Activated naive CD8-positive, alpha-beta T cell treated with anti-CD3 and anti-CD28 coated beads, Interleukin-2, amount 50 U/mL, for 24 hours (primary cell): Measurements from ENCODE around the gene CPA1.

Experiments used
- ATAC-seq: fragments of 150-1000 bp; cut with Tn5 transposase; one replicate; pipeline ENCODE4 v1.10.0; 2021
- DNase-seq: peaks from one replicate; pipeline ENCODE4 v3.0.0; 2021
- H3K27ac Mint-ChIP-seq: one replicate; pipeline ENCODE4 v1.8.0; 2021; ENCODE audit warnings: mild to moderate bottlenecking, mixed read lengths
- H3K27me3 Mint-ChIP-seq: one replicate; pipeline ENCODE4 v1.8.0; 2021; ENCODE audit warnings: mixed read lengths
- H3K36me3 Mint-ChIP-seq: one replicate; pipeline ENCODE4 v1.8.0; 2021; ENCODE audit warnings: low read depth, mixed read lengths
- H3K4me1 Mint-ChIP-seq: one replicate; pipeline ENCODE4 v1.8.0; 2021; ENCODE audit warnings: mixed read lengths
- H3K4me3 Mint-ChIP-seq: one replicate; pipeline ENCODE4 v1.8.0; 2021; ENCODE audit warnings: mild to moderate bottlenecking, moderate library complexity, mixed read lengths
- H3K9me3 Mint-ChIP-seq: one replicate; pipeline ENCODE4 v1.8.0; 2021; ENCODE audit warnings: mixed read lengths

The CPA1 gene

GRCh38 chr7:130379921-130380860 lies at the start of gene CPA1:
CPA1 (plus strand) TSS chr7:130380494; CDS start chr7:130380521, 27 bp downstream.
- Mint-ChIP-seq H3K27me3 (no peaks in the 10 kb centered on the region), H3K9me3 (peaks cover 12% of the 10 kb centered on the region), H3K27ac (no peak within 1 kb of the TSS), H3K36me3 (peaks cover 2% of the 10 kb centered on the region), H3K4me1 (no peaks in the 10 kb centered on the region), H3K4me3 (no peak within 1 kb of the TSS)
- no peak for ATAC-seq
- no peak for DNase-seq

GRCh38 chr7:130332259-130333053 lies 47.8 kb upstream of the CPA1 start:
- no peak overlapping the region for H3K27ac Mint-ChIP-seq
- DNase-seq (no peak), ATAC-seq (no peak)
- no peaks in the 10 kb centered on the region for H3K9me3 Mint-ChIP-seq
- no peaks in the 10 kb centered on the region for H3K27me3 Mint-ChIP-seq
- no peak overlapping the region for H3K4me3 Mint-ChIP-seq
- H3K4me1 Mint-ChIP-seq: no peaks in the 10 kb centered on the region
- no peaks in the 10 kb centered on the region for H3K36me3 Mint-ChIP-seq

GRCh38 chr7:130333832-130334231 lies 46.5 kb upstream of the CPA1 start:
- DNase-seq (no peak), ATAC-seq (no peak)
- H3K4me1 Mint-ChIP-seq: no peaks in the 10 kb centered on the region
- H3K9me3 Mint-ChIP-seq: no peaks in the 10 kb centered on the region
- H3K36me3 Mint-ChIP-seq: no peaks in the 10 kb centered on the region
- H3K27me3 Mint-ChIP-seq: no peaks in the 10 kb centered on the region
- H3K27ac Mint-ChIP-seq: no peak overlapping the region
- H3K4me3 Mint-ChIP-seq: no peak overlapping the region

DNA sequence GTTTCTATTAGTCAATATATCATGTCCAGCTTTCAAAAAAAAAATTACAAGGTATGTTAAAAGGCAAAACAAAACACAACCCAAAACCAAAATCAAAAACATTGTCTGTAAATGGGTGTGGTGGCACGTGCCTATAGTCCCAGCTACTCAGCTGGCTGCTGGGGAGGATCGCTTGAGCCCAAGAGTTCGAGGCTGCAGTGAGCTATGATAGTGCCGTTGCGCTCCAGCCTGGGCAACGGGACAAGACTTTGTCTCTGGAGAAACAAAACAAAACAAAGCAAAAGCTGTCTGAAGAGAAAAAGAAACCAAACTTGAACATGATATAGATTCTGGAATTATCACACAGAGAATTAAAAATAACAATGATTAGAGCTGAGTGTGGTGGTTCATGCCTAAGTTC lies 46.0 kb upstream of the CPA1 start:
- Mint-ChIP-seq H3K27ac (no peak overlapping the region), H3K9me3 (no peaks in the 10 kb centered on the region), H3K4me1 (no peaks in the 10 kb centered on the region), H3K36me3 (no peaks in the 10 kb centered on the region), H3K27me3 (no peaks in the 10 kb centered on the region), H3K4me3 (no peak overlapping the region)
- DNase-seq: no peak
- ATAC-seq: no peak

GRCh38 chr7:130337410-130337971 lies 42.8 kb upstream of the CPA1 start:
- no peak for DNase-seq
- Mint-ChIP-seq H3K27ac (no peak overlapping the region), H3K9me3 (no peaks in the 10 kb centered on the region), H3K36me3 (no peaks in the 10 kb centered on the region), H3K4me3 (no peak overlapping the region), H3K27me3 (no peaks in the 10 kb centered on the region), H3K4me1 (no peaks in the 10 kb centered on the region)
- no peak for ATAC-seq

- H3K27me3 Mint-ChIP-seq: no peaks in the 10 kb centered on the region
- H3K9me3 Mint-ChIP-seq: no peaks in the 10 kb centered on the region
- no peak for ATAC-seq
- no peak overlapping the region for H3K27ac Mint-ChIP-seq
- no peak overlapping the region for H3K4me3 Mint-ChIP-seq
- DNase-seq: no peak
- H3K36me3 Mint-ChIP-seq: no peaks in the 10 kb centered on the region
- no peaks in the 10 kb centered on the region for H3K4me1 Mint-ChIP-seq
Measured at GRCh38 chr7:130338233-130338632, 42.1 kb upstream of the CPA1 start.

- Mint-ChIP-seq H3K9me3 (no peaks in the 10 kb centered on the region), H3K27me3 (no peaks in the 10 kb centered on the region), H3K27ac (no peak overlapping the region), H3K4me1 (no peaks in the 10 kb centered on the region), H3K4me3 (no peak overlapping the region), H3K36me3 (no peaks in the 10 kb centered on the region)
- DNase-seq (no peak), ATAC-seq (no peak)
Measured at GRCh38 chr7:130341882-130342281, 38.4 kb upstream of the CPA1 start.

GRCh38 chr7:130342701-130343380 lies 37.5 kb upstream of the CPA1 start:
- DNase-seq (no peak), ATAC-seq (no peak)
- no peak overlapping the region for H3K27ac Mint-ChIP-seq
- no peaks in the 10 kb centered on the region for H3K4me1 Mint-ChIP-seq
- H3K9me3 Mint-ChIP-seq: no peaks in the 10 kb centered on the region
- no peak overlapping the region for H3K4me3 Mint-ChIP-seq
- no peaks in the 10 kb centered on the region for H3K36me3 Mint-ChIP-seq
- no peaks in the 10 kb centered on the region for H3K27me3 Mint-ChIP-seq

GRCh38 chr7:130344271-130344866 lies 35.9 kb upstream of the CPA1 start, which contains the start of gene CPA5:
CPA5 (plus strand) TSS chr7:130344816; CDS start chr7:130346486, 1,670 bp downstream.
- Mint-ChIP-seq H3K9me3 (no peaks in the 10 kb centered on the region), H3K36me3 (no peaks in the 10 kb centered on the region), H3K27me3 (no peaks in the 10 kb centered on the region), H3K4me3 (no peak within 1 kb of the TSS), H3K4me1 (no peaks in the 10 kb centered on the region), H3K27ac (no peak within 1 kb of the TSS)
- ATAC-seq (no peak), DNase-seq (no peak)

GRCh38 chr7:130345136-130345535 lies 35.2 kb upstream of the CPA1 start:
- H3K27me3 Mint-ChIP-seq: no peaks in the 10 kb centered on the region
- ATAC-seq: no peak

GRCh38 chr7:130345725-130346124 lies 34.6 kb upstream of the CPA1 start:
- Mint-ChIP-seq H3K4me1 (peaks cover 7% of the 10 kb centered on the region), H3K4me3 (no peak overlapping the region), H3K9me3 (no peaks in the 10 kb centered on the region), H3K36me3 (no peaks in the 10 kb centered on the region), H3K27me3 (no peaks in the 10 kb centered on the region), H3K27ac (no peak overlapping the region)
- DNase-seq (no peak), ATAC-seq (no peak)

More at GRCh38 chr7:130345136-130345535, 35.2 kb upstream of the CPA1 start:
- no peak overlapping the region for H3K4me3 Mint-ChIP-seq
- no peak for DNase-seq
- H3K9me3 Mint-ChIP-seq: no peaks in the 10 kb centered on the region
- peaks cover 4% of the 10 kb centered on the region for H3K4me1 Mint-ChIP-seq
- no peak overlapping the region for H3K27ac Mint-ChIP-seq
- no peaks in the 10 kb centered on the region for H3K36me3 Mint-ChIP-seq

DNA sequence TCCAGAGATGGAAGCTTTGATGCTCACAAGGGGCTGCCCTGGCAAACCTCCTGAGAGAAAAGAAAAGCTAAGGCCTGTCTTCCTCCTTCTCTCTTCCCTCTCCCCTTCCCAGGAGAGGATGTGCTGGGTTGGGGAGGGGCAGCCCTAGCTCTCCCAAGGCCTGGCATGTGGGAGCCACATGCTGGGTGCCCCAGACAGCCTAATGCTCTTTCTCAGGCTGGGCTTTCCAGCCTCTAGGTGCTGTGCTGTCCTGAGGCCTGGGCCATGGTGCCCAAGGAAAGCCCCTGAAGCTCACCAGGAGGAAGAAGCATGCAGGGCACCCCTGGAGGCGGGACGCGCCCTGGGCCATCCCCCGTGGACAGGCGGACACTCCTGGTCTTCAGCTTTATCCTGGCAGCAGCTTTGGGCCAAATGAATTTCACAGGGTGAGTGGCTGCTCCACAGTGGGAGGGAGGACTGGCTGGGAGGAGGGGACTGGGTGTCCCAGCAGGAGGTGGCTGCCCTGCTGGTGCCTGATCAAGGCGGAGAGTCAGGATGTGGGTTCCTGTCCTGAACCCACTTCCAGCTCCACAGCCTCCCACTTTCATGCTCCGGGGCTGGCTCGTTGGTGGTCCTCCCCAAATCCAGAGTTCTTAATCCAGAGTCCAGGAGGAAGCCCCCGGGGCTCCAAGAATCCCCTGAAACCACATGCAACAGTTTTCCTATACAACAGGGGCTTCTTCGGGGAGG lies 34.0 kb upstream of the CPA1 start:
- Mint-ChIP-seq H3K27me3 (no peaks in the 10 kb centered on the region), H3K4me3 (no peak overlapping the region), H3K9me3 (no peaks in the 10 kb centered on the region), H3K27ac (no peak overlapping the region), H3K36me3 (no peaks in the 10 kb centered on the region), H3K4me1 (peaks cover 12% of the 10 kb centered on the region)
- DNase-seq (no peak), ATAC-seq (no peak)

- H3K9me3 Mint-ChIP-seq: no peaks in the 10 kb centered on the region
- ATAC-seq (no peak), DNase-seq (no peak)
- no peaks in the 10 kb centered on the region for H3K36me3 Mint-ChIP-seq
- no peak overlapping the region for H3K4me3 Mint-ChIP-seq
- H3K27me3 Mint-ChIP-seq: no peaks in the 10 kb centered on the region
- no peak overlapping the region for H3K27ac Mint-ChIP-seq
- H3K4me1 Mint-ChIP-seq: peaks cover 18% of the 10 kb centered on the region
Measured at GRCh38 chr7:130346941-130347340, 33.4 kb upstream of the CPA1 start.
